HG02885 (cell line): Measurements from ENCODE around the gene WDR54.
"Not testable (repeated sequence)": the region's sequence is repeated elsewhere in the genome, so short reads cannot be mapped to it uniquely, and the experiment has no call there.

Experiments
- ATAC-seq: cut with Tn5 transposase; IDR thresholded peaks from one replicate; pipeline ENCODE4 v1.9.1; 2021; ENCODE audit warnings: mild to moderate bottlenecking; ENCODE audit not compliant: unreplicated experiment, poor library complexity

Gene WDR54

GRCh38 chr2:74448771-74449170, 27.2 kb downstream of the WDR54 start:
- ATAC-seq, result no peak

- no peak for ATAC-seq
Observed at GRCh38 chr2:74450570-74451190, 29.1 kb downstream of the WDR54 start.

- peak; percentile 45 for ATAC-seq
Observed at GRCh38 chr2:74454654-74455511, 33.4 kb downstream of the WDR54 start, which contains the start of gene INO80B. INO80B (plus strand) TSS chr2:74455087; CDS start chr2:74455117, 30 bp downstream.

- no peak for ATAC-seq
Observed at GRCh38 chr2:74457129-74457548, 35.6 kb downstream of the WDR54 start.

- ATAC-seq, result peak; percentile 35
Observed at GRCh38 chr2:74457549-74458131, 36.1 kb downstream of the WDR54 start.

GRCh38 chr2:74458132-74458937, 36.8 kb downstream of the WDR54 start, which contains the start of gene WBP1:
WBP1 (plus strand) TSS chr2:74458438; CDS start chr2:74458603, 165 bp downstream.
- ATAC-seq, result peak; percentile 83

- no peak for ATAC-seq
Observed at GRCh38 chr2:74458938-74459363, 37.4 kb downstream of the WDR54 start.

- not testable (repeated sequence) for ATAC-seq
Observed at GRCh38 chr2:74459503-74460118, 38.1 kb downstream of the WDR54 start.

GRCh38 chr2:74460187-74460586, 38.7 kb downstream of the WDR54 start:
- not testable (repeated sequence) for ATAC-seq

GRCh38 chr2:74461187-74462053, 39.9 kb downstream of the WDR54 start:
- no peak for ATAC-seq

- ATAC-seq, result no peak
Observed at GRCh38 chr2:74462054-74462785, 40.7 kb downstream of the WDR54 start.

- ATAC-seq, result no peak
Observed at GRCh38 chr2:74462786-74463105, 41.2 kb downstream of the WDR54 start.

- no peak for ATAC-seq
Observed at GRCh38 chr2:74464406-74464805, 42.9 kb downstream of the WDR54 start.

GRCh38 chr2:74470742-74471141, 49.2 kb downstream of the WDR54 start:
- ATAC-seq, result not testable (repeated sequence)

GRCh38 chr2:74471332-74472065, 50.0 kb downstream of the WDR54 start:
- ATAC-seq, result no peak

- ATAC-seq, result peak; percentile 87
Observed at GRCh38 chr2:74472086-74472944, 50.8 kb downstream of the WDR54 start, which contains the start of gene MRPL53. MRPL53 (minus strand) TSS chr2:74472680; CDS start chr2:74472660, 20 bp downstream.

- ATAC-seq, result no peak
Observed at GRCh38 chr2:74472945-74473258, 51.4 kb downstream of the WDR54 start.
